ENCODE measurements around the gene KBTBD4. TPM values are rescaled to one million over a fixed set of nuclear protein-coding genes. Genes with fewer than 3 reads are reported as not detected.
A peak's percentile ranks its signal among the peaks of the same experiment; 100 is the strongest.

The KBTBD4 gene
- total RNA-seq, 2 donors from 2014 or later = 26.8 to 30.6 TPM

- TF ChIP-seq CTCF (IDR thresholded peaks at IDR 0.05) = no peak
- no peak for TF ChIP-seq POLR2AphosphoS5 (IDR thresholded peaks at IDR 0.05)
- no peak for TF ChIP-seq POLR2A (IDR thresholded peaks at IDR 0.05)
- H3K4me1 ChIP-seq (replicated peaks) = no peaks in the 10 kb centered on the region
- no peaks in the 10 kb centered on the region for H3K9me3 ChIP-seq
- H3K27ac ChIP-seq = peak overlapping the region; percentile 84 to 93
- peak overlapping the region; percentile 74 to 98 for H3K4me3 ChIP-seq
- no peaks in the 10 kb centered on the region for H3K36me3 ChIP-seq
- no peak for DNase-seq (ENCODE audit: low spot score)
- intact Hi-C loops (cut with DNase I) = loop anchor here (5.0 to 10.0 kb wide), 2 partner anchors 86 to 149 kb away; partner anchors contain the start of gene SLC39A13
- WGBS = 9% methylated on average over 9 of the region's 9 CpGs
- H3K27me3 ChIP-seq (replicated peaks; ENCODE audit: insufficient read depth) = no peaks in the 10 kb centered on the region
These were observed 25.4 kb downstream of the KBTBD4 start for GRCh38 chr11:47553406-47553743.

- Histone ChIP-seq H3K4me1 (replicated peaks) (no peaks in the 10 kb centered on the region), H3K27ac (peak within 1 kb of the TSS; percentile 84 to 93), H3K4me3 (peak within 1 kb of the TSS; percentile 74 to 98), H3K9me3 (no peaks in the 10 kb centered on the region), H3K36me3 (no peaks in the 10 kb centered on the region), H3K27me3 (replicated peaks; ENCODE audit: insufficient read depth) (no peaks in the 10 kb centered on the region)
- peak; percentile 87 for DNase-seq (ENCODE audit: low spot score)
- intact Hi-C loops (cut with DNase I) = loop anchor here (5.0 to 10.0 kb wide), 2 partner anchors 85 to 148 kb away; partner anchors contain the start of gene SLC39A13
- under 1% methylated on average over 74 of the region's 89 CpGs for WGBS
- TF ChIP-seq POLR2AphosphoS5 (IDR thresholded peaks at IDR 0.05) (peak; percentile 57), CTCF (IDR thresholded peaks at IDR 0.05) (peak; percentile 88 to 97 (median 92)), POLR2A (IDR thresholded peaks at IDR 0.05) (peak; percentile 60)
These were observed 26.0 kb downstream of the KBTBD4 start, which contains the start of gene CELF1 for GRCh38 chr11:47552566-47553405. CELF1 (minus strand) TSS chr11:47553132; CDS start chr11:47499523, 53,609 bp downstream.

GRCh38 chr11:47552056-47552565 is 26.7 kb downstream of the KBTBD4 start:
- DNase-seq (ENCODE audit: low spot score) = no peak
- intact Hi-C loops (cut with DNase I) = loop anchor here (5.0 to 10.0 kb wide), 2 partner anchors 85 to 147 kb away; partner anchors contain the start of gene SLC39A13
- Histone ChIP-seq H3K9me3 (no peaks in the 10 kb centered on the region), H3K27me3 (replicated peaks; ENCODE audit: insufficient read depth) (no peaks in the 10 kb centered on the region), H3K36me3 (no peaks in the 10 kb centered on the region), H3K4me3 (peak overlapping the region; percentile 74 to 98), H3K27ac (peak overlapping the region; percentile 84 to 93), H3K4me1 (replicated peaks) (no peaks in the 10 kb centered on the region)
- 1% methylated on average over 22 of the region's 22 CpGs for WGBS
- no peak for TF ChIP-seq POLR2AphosphoS5 (IDR thresholded peaks at IDR 0.05)
- no peak for TF ChIP-seq CTCF (IDR thresholded peaks at IDR 0.05)
- no peak for TF ChIP-seq POLR2A (IDR thresholded peaks at IDR 0.05)

GRCh38 chr11:47551086-47551485 is 27.7 kb downstream of the KBTBD4 start:
- Histone ChIP-seq H3K4me3 (no peak overlapping the region), H3K4me1 (replicated peaks) (no peaks in the 10 kb centered on the region), H3K9me3 (no peaks in the 10 kb centered on the region), H3K27me3 (replicated peaks; ENCODE audit: insufficient read depth) (no peaks in the 10 kb centered on the region), H3K36me3 (no peaks in the 10 kb centered on the region), H3K27ac (no peak overlapping the region)
- no peak for DNase-seq (ENCODE audit: low spot score)
- TF ChIP-seq POLR2AphosphoS5 (IDR thresholded peaks at IDR 0.05) (no peak), POLR2A (IDR thresholded peaks at IDR 0.05) (no peak), CTCF (IDR thresholded peaks at IDR 0.05) (peak in 1 of 4 experiments; percentile 28)
- intact Hi-C loops (cut with DNase I) = loop anchor here (5.0 to 10.0 kb wide), 2 partner anchors 84 to 146 kb away; partner anchors contain the start of gene SLC39A13

All from prostate gland (tissue), 2 donors.